ENCODE data around the gene NTSR1.

GRCh38 chr20:62779417-62779685 is 70.7 kb downstream of the NTSR1 start:
- TF ChIP-seq, protein P1, sequence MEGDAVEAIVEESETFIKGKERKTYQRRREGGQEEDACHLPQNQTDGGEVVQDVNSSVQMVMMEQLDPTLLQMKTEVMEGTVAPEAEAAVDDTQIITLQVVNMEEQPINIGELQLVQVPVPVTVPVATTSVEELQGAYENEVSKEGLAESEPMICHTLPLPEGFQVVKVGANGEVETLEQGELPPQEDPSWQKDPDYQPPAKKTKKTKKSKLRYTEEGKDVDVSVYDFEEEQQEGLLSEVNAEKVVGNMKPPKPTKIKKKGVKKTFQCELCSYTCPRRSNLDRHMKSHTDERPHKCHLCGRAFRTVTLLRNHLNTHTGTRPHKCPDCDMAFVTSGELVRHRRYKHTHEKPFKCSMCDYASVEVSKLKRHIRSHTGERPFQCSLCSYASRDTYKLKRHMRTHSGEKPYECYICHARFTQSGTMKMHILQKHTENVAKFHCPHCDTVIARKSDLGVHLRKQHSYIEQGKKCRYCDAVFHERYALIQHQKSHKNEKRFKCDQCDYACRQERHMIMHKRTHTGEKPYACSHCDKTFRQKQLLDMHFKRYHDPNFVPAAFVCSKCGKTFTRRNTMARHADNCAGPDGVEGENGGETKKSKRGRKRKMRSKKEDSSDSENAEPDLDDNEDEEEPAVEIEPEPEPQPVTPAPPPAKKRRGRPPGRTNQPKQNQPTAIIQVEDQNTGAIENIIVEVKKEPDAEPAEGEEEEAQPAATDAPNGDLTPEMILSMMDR (IDR thresholded peaks at IDR 0.05) = no peak
- no peak for TF ChIP-seq ZFX (IDR thresholded peaks at IDR 0.05; ENCODE audit: borderline replicate concordance)
